ENCODE results near the gene DNAJB5.

GRCh38 chr9:35042081-35042604 lies 52.6 kb downstream of the DNAJB5 start:
- no peak for TF ChIP-seq FOXM1 (IDR thresholded peaks at IDR 0.05; ENCODE audit: borderline replicate concordance)
- TF ChIP-seq SP1 (IDR thresholded peaks at IDR 0.05): no peak
- TF ChIP-seq SUZ12 (IDR thresholded peaks at IDR 0.05): no peak
- no peak for TF ChIP-seq ARNT (IDR thresholded peaks at IDR 0.05)

Data from HEK293T (cell line).